H9 (cell line): Measurements from ENCODE around the gene LARP6. TPM values are rescaled to one million over a fixed set of nuclear protein-coding genes. Genes with fewer than 3 reads are reported as not detected.

Experiments
- DNase-seq: peaks from one replicate; pipeline ENCODE4 v3.0.0-alpha.2; 2017
- H2AFZ ChIP-seq: one replicate; pipeline ENCODE4 v1.6.1; 2013; ENCODE audit warnings: mild to moderate bottlenecking, low read length, control low read depth, moderate library complexity
- H2AK5ac ChIP-seq: 2 replicates; pipeline ENCODE4 v1.6.1; 2013; ENCODE audit warnings: low read length, control low read depth, mixed read lengths; ENCODE audit not compliant: insufficient read length
- H2BK120ac ChIP-seq: one replicate; pipeline ENCODE4 v1.6.1; 2013; ENCODE audit warnings: low read depth, mild to moderate bottlenecking, low read length, control low read depth, inconsistent platforms; ENCODE audit not compliant: poor library complexity, severe bottlenecking
- H2BK12ac ChIP-seq: 2 replicates; pipeline ENCODE4 v1.6.1; 2013; ENCODE audit warnings: low read length, control low read depth, mixed read lengths, low read depth; ENCODE audit not compliant: insufficient read length
- H2BK15ac ChIP-seq: 2 replicates; pipeline ENCODE4 v1.6.1; 2013; ENCODE audit warnings: low read depth, low read length, control low read depth
- H2BK20ac ChIP-seq: one replicate; pipeline ENCODE4 v1.6.1; 2013; ENCODE audit warnings: low read depth, mild to moderate bottlenecking, low read length, control low read depth, inconsistent platforms; ENCODE audit not compliant: poor library complexity, severe bottlenecking
- H2BK5ac ChIP-seq: 2 replicates; pipeline ENCODE4 v1.6.1; 2013; ENCODE audit warnings: low read length, control low read depth, mixed read lengths; ENCODE audit not compliant: insufficient read length
- H3K14ac ChIP-seq: 2 replicates; pipeline ENCODE4 v1.6.1; 2013; ENCODE audit warnings: low read length, control low read depth; ENCODE audit not compliant: insufficient read depth
- H3K18ac ChIP-seq: 2 replicates; pipeline ENCODE4 v1.6.1; 2013; ENCODE audit warnings: low read depth, mild to moderate bottlenecking, mixed read lengths, low read length, control low read depth; ENCODE audit not compliant: insufficient read length
- H3K23ac ChIP-seq: 2 replicates; pipeline ENCODE4 v1.6.1; 2013; ENCODE audit warnings: low read length, control low read depth, mixed read lengths, low read depth; ENCODE audit not compliant: insufficient read length
- H3K23me2 ChIP-seq: 2 replicates; pipeline ENCODE4 v1.6.1; 2013; ENCODE audit warnings: low read depth, mild to moderate bottlenecking, mixed read lengths, low read length, control low read depth; ENCODE audit not compliant: insufficient read length, poor library complexity, severe bottlenecking
- H3K27ac ChIP-seq: 2 replicates; pipeline ENCODE4 v1.5.1; 2013; ENCODE audit warnings: low read length, control low read depth, mixed read lengths, low read depth; ENCODE audit not compliant: insufficient read length
- H3K27me3 ChIP-seq: 2 replicates; pipeline ENCODE4 v1.6.1; 2013; ENCODE audit warnings: low read length, control low read depth, inconsistent platforms; ENCODE audit not compliant: insufficient read depth
- H3K4ac ChIP-seq: 2 replicates; pipeline ENCODE4 v1.6.1; 2013; ENCODE audit warnings: low read depth, mild to moderate bottlenecking, control low read depth, inconsistent platforms, low read length, moderate library complexity
- H3K4me1 ChIP-seq: 2 replicates; pipeline ENCODE4 v1.6.1; 2013; ENCODE audit warnings: low read length, control low read depth, inconsistent platforms; ENCODE audit not compliant: insufficient read depth
- H3K4me2 ChIP-seq: 2 replicates; pipeline ENCODE4 v1.6.1; 2013; ENCODE audit warnings: low read length, control low read depth, mixed read lengths; ENCODE audit not compliant: insufficient read length, insufficient read depth
- H3K56ac ChIP-seq: 2 replicates; pipeline ENCODE4 v1.6.1; 2013; ENCODE audit warnings: low read depth, mild to moderate bottlenecking, mixed read lengths, low read length, control low read depth; ENCODE audit not compliant: insufficient read length
- H3K79me1 ChIP-seq: 2 replicates; pipeline ENCODE4 v1.6.1; 2013; ENCODE audit warnings: low read depth, mild to moderate bottlenecking, moderate library complexity, low read length, control low read depth, inconsistent platforms; ENCODE audit not compliant: insufficient read depth, poor library complexity, severe bottlenecking
- H3K79me2 ChIP-seq: 2 replicates; pipeline ENCODE4 v1.6.1; 2013; ENCODE audit warnings: low read length, control low read depth, inconsistent platforms; ENCODE audit not compliant: insufficient read depth
- H3K9ac ChIP-seq: 2 replicates; pipeline ENCODE4 v1.6.1; 2013; ENCODE audit warnings: low read length, control low read depth, mixed read lengths; ENCODE audit not compliant: insufficient read length; ENCODE audit errors: extremely low read depth
- H3K9me3 ChIP-seq: one replicate; pipeline ENCODE4 v1.6.1; 2013; ENCODE audit warnings: low read depth, low read length, inconsistent platforms; ENCODE audit not compliant: control insufficient read depth
- H3T11ph ChIP-seq: one replicate; pipeline ENCODE4 v1.6.1; 2013; ENCODE audit warnings: mild to moderate bottlenecking, low read length, control low read depth, inconsistent platforms
- H4K20me1 ChIP-seq: one replicate; pipeline ENCODE4 v1.6.1; 2013; ENCODE audit not compliant: control insufficient read depth, insufficient read length, insufficient read depth
- H4K5ac ChIP-seq: 2 replicates; pipeline ENCODE4 v1.6.1; 2013; ENCODE audit warnings: low read depth, mild to moderate bottlenecking, mixed read lengths, low read length, control low read depth; ENCODE audit not compliant: insufficient read length
- H4K8ac ChIP-seq: replicated peaks from 2 replicates; pipeline ENCODE4 v1.6.1; 2013; ENCODE audit warnings: low read length, control low read depth, mixed read lengths, low read depth; ENCODE audit not compliant: insufficient read length
- H4K91ac ChIP-seq: 2 replicates; pipeline ENCODE4 v1.6.1; 2013; ENCODE audit warnings: low read depth, mild to moderate bottlenecking, moderate library complexity, mixed read lengths, low read length, control low read depth; ENCODE audit not compliant: insufficient read length
- H3K27ac Mint-ChIP-seq, 3 experiments: 2 replicates in 2 of 3; 3 replicates in 1 of 3; pipeline ENCODE4 v1.8.0; 2020 to 2021; ENCODE audit warnings: mixed read lengths in 3 of 3, mild to moderate bottlenecking in 1 of 3, moderate library complexity in 1 of 3
- H3K27me3 Mint-ChIP-seq: 2 replicates; pipeline ENCODE4 v1.8.0; 2021; ENCODE audit warnings: low read depth, mild to moderate bottlenecking, moderate library complexity, mixed read lengths
- H3K36me3 Mint-ChIP-seq, 3 experiments: 2 replicates in 2 of 3; 3 replicates in 1 of 3; pipeline ENCODE4 v1.8.0; 2020 to 2021; ENCODE audit warnings: low read depth in 3 of 3, mixed read lengths in 3 of 3; ENCODE audit not compliant: insufficient read depth in 1 of 3
- H3K4me1 Mint-ChIP-seq, 2 experiments: 2 replicates each; pipeline ENCODE4 v1.8.0; 2020; ENCODE audit warnings: mixed read lengths in 2 of 2
- H3K4me3 Mint-ChIP-seq, 2 experiments: 2 replicates in 1 of 2; 3 replicates in 1 of 2; pipeline ENCODE4 v1.8.0; 2020 to 2021; ENCODE audit warnings: mild to moderate bottlenecking in 2 of 2, mixed read lengths in 2 of 2, moderate library complexity in 1 of 2
- H3K9me3 Mint-ChIP-seq, 2 experiments: 2 replicates in 1 of 2; 3 replicates in 1 of 2; pipeline ENCODE4 v1.8.0; 2020; ENCODE audit warnings: mild to moderate bottlenecking in 2 of 2, mixed read lengths in 2 of 2, moderate library complexity in 1 of 2
- WGBS: extraction: QIAGEN DNeasy Blood & Tissue Kit; methylation state at CpG from one replicate; pipeline ENCODE4 v1.1.7; 2013; ENCODE audit warnings: missing lambda C conversion rate, low lambda C conversion rate, mixed read lengths; ENCODE audit not compliant: insufficient read length; ENCODE audit errors: extremely low coverage; 5-methylcytosine and 5-hydroxymethylcytosine counted together
- total RNA-seq: library from RNA; stranded (reverse); gene quantifications from 2 replicates; pipeline ENCODE4 v1.2.1, GENCODE V29; 2021
- TF ChIP-seq, protein P1 (sequence below): fragments of 200-600 bp; sonication (generic); conservative IDR thresholded peaks from 3 replicates; pipeline ENCODE4 v1.8.0; 2021; ENCODE audit warnings: antibody characterized with exemption, mild to moderate bottlenecking

Gene LARP6
- total RNA-seq, 1 experiment from 2014 or later: 18.9 TPM

DNA sequence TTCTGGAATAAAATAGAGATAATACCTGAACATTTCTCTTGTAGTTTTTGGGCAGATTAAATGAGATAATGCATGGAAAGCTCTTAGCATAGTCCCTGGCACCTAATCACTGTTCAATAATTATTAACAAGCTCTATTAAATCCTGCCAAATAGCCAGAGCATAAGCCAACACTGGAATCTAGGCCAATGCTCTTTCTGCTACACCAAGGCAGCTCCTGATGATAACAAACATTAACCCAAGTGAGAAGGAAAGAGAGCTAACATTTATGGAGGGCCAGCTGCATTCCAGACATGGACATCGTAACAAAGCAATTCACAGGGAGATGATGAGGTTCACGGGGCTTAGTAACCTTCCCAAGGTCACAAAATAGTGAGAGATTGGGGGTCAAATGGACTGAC, 23.3 kb downstream of the LARP6 start:
- Histone ChIP-seq H3K9ac (no peak overlapping the region), H3T11ph (no peak overlapping the region), H3K4me2 (no peak overlapping the region), H2BK20ac (no peak overlapping the region), H3K79me2 (no peaks in the 10 kb centered on the region), H3K4me1 (peaks cover 7% of the 10 kb centered on the region; the same call in 1 of the 2 replicates), H2BK120ac (no peak overlapping the region), H3K27me3 (no peaks in the 10 kb centered on the region), H4K91ac (no peak overlapping the region), H3K4ac (no peak overlapping the region), H2AK5ac (no peak overlapping the region), H3K14ac (no peak overlapping the region), H3K27ac (no peak overlapping the region), H2BK15ac (no peak overlapping the region), H3K79me1 (no peaks in the 10 kb centered on the region), H4K8ac (no peak overlapping the region), H3K9me3 (peaks cover 5% of the 10 kb centered on the region), H4K5ac (no peak overlapping the region), H2BK5ac (no peak overlapping the region), H2AFZ (no peak overlapping the region), H4K20me1 (no peaks in the 10 kb centered on the region), H3K56ac (no peak overlapping the region), H2BK12ac (no peak overlapping the region), H3K23ac (no peak overlapping the region), H3K18ac (no peak overlapping the region), H3K23me2 (no peaks in the 10 kb centered on the region)
- no CpG with 5 or more reads among the region's 2 CpGs for WGBS
- Mint-ChIP-seq H3K27me3 (no peaks in the 10 kb centered on the region), H3K4me1 (peaks cover 9 to 17% of the 10 kb centered on the region in 2 experiments), H3K9me3 (no peaks in the 10 kb centered on the region), H3K4me3 (no peak overlapping the region), H3K27ac (no peak overlapping the region), H3K36me3 (peaks cover 10 to 32% (median 29%) of the 10 kb centered on the region in 3 experiments)
- TF ChIP-seq, protein P1, sequence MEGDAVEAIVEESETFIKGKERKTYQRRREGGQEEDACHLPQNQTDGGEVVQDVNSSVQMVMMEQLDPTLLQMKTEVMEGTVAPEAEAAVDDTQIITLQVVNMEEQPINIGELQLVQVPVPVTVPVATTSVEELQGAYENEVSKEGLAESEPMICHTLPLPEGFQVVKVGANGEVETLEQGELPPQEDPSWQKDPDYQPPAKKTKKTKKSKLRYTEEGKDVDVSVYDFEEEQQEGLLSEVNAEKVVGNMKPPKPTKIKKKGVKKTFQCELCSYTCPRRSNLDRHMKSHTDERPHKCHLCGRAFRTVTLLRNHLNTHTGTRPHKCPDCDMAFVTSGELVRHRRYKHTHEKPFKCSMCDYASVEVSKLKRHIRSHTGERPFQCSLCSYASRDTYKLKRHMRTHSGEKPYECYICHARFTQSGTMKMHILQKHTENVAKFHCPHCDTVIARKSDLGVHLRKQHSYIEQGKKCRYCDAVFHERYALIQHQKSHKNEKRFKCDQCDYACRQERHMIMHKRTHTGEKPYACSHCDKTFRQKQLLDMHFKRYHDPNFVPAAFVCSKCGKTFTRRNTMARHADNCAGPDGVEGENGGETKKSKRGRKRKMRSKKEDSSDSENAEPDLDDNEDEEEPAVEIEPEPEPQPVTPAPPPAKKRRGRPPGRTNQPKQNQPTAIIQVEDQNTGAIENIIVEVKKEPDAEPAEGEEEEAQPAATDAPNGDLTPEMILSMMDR: no peak
- DNase-seq: no peak
